DND-41 (cell line): ENCODE measurements around the gene RPL29.

ENCODE experiments used
- ATAC-seq: fragments of 200-7000 bp; cut with Tn5 transposase; 3 replicates; pipeline ENCODE4 v1.9.1; 2021; ENCODE audit warnings: low read depth; ENCODE audit not compliant: insufficient read depth
- DNase-seq: peaks from one replicate; pipeline ENCODE4 v3.0.0-alpha.2; 2020
- H2AFZ ChIP-seq: 2 replicates; pipeline ENCODE4 v1.6.0; 2012; ENCODE audit warnings: low read depth, low read length
- H3K27ac ChIP-seq: 2 replicates; pipeline ENCODE4 v1.5.1; 2012; ENCODE audit warnings: low read length, inconsistent platforms
- H3K27me3 ChIP-seq: fragments of 200-600 bp; sonication (generic); 2 replicates; pipeline ENCODE4 v1.6.0; 2012; ENCODE audit warnings: low read length, mild to moderate bottlenecking, inconsistent platforms; ENCODE audit not compliant: insufficient read depth, poor library complexity
- H3K36me3 ChIP-seq: 2 replicates; pipeline ENCODE4 v1.5.1; 2012; ENCODE audit warnings: low read length, inconsistent platforms; ENCODE audit not compliant: insufficient read depth
- H3K4me1 ChIP-seq: 2 replicates; pipeline ENCODE4 v1.5.1; 2012; ENCODE audit warnings: mild to moderate bottlenecking, low read length; ENCODE audit not compliant: insufficient read depth
- H3K4me2 ChIP-seq: 2 replicates; pipeline ENCODE4 v1.6.0; 2012; ENCODE audit warnings: mild to moderate bottlenecking, moderate library complexity, low read length, inconsistent platforms; ENCODE audit not compliant: insufficient read depth
- H3K4me3 ChIP-seq, 2 experiments: fragments of 200-600 bp in 1 of 2; shearing (Covaris generic) in 1 of 2; 2 replicates each; pipeline ENCODE4 v1.5.1; 2012 to 2016; ENCODE audit warnings: inconsistent platforms in 2 of 2, low read length in 2 of 2, mild to moderate bottlenecking in 2 of 2, low read depth in 1 of 2, moderate library complexity in 1 of 2
- H3K79me2 ChIP-seq: 2 replicates; pipeline ENCODE4 v1.6.0; 2012; ENCODE audit warnings: low read length, inconsistent platforms; ENCODE audit not compliant: insufficient read depth
- H3K9ac ChIP-seq: 2 replicates; pipeline ENCODE4 v1.6.0; 2012; ENCODE audit warnings: low read depth, mild to moderate bottlenecking, inconsistent platforms, low read length, moderate library complexity
- H3K9me3 ChIP-seq: 2 replicates; pipeline ENCODE4 v1.5.1; 2012; ENCODE audit warnings: low read length, moderate library complexity, mild to moderate bottlenecking, inconsistent platforms; ENCODE audit not compliant: insufficient read depth, severe bottlenecking
- H4K20me1 ChIP-seq: 2 replicates; pipeline ENCODE4 v1.6.0; 2012; ENCODE audit warnings: low read length; ENCODE audit not compliant: insufficient read depth
- CTCF ChIP-seq: IDR thresholded peaks from 2 replicates; pipeline ENCODE4 v1.5.1; 2012; ENCODE audit warnings: borderline replicate concordance, low read length, moderate library complexity, mild to moderate bottlenecking; ENCODE audit not compliant: poor library complexity, severe bottlenecking; ENCODE audit errors: extremely low read depth
- EZH2 ChIP-seq: IDR thresholded peaks from 3 replicates; pipeline ENCODE4 v1.6.1; 2012; ENCODE audit warnings: borderline replicate concordance, low read depth, mild to moderate bottlenecking, moderate library complexity, low read length, inconsistent platforms; ENCODE audit not compliant: severe bottlenecking

The RPL29 gene

DNA sequence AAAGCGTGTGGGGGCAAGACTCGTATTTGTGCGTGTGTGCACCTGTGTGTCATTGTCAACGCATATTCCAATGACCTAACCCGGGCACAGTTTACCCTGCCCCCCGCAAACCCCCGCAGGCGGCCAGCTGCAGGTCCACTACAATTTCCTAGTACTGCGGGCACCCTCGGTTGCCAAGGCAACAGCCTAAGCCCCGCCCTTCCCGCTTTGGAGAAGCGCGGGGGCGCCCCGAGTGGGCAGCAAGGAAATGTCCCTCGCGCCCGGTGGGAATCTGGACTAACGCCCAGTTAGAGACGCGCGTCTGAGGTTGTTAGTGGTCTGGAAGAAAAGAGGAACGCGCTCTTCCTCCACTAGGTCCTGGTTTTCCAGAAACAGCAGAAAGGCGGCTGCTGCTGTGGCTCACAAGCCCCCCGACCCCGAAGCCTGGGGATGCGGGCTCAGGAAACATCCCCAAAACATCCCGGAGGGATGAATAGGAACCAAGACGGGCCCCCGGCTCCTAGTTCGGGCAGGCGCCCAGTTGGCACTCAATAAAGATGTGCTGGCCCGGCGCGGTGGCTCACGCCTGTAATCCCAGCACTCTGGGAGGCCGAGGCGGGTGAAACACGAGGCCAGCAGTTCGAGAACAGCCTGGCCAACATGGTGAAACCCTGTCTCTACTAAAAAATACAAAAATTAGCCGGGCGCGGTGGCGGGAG is 19.7 kb downstream of the RPL29 start:
- Histone ChIP-seq H3K27me3 (no peaks in the 10 kb centered on the region), H4K20me1 (0 out of 2 replicates have a peak, but pooled peaks cover 2% of the 10 kb centered on the region), H3K9me3 (no peaks in the 10 kb centered on the region), H3K4me3 (peak overlapping the region in 1 of 2 experiments; percentile 89; a peak in 3 of 4 replicates), H3K4me2 (peak overlapping the region; percentile 91), H3K9ac (peak overlapping the region; percentile 88), H3K36me3 (peaks cover 15% of the 10 kb centered on the region), H3K79me2 (peaks cover 17% of the 10 kb centered on the region), H3K27ac (peak overlapping the region; percentile 87; the same call in 1 of the 2 replicates), H2AFZ (peak overlapping the region; percentile 96; the same call in 1 of the 2 replicates), H3K4me1 (peaks cover 34% of the 10 kb centered on the region)
- DNase-seq (no peak), ATAC-seq (no peak)
- TF ChIP-seq CTCF (no peak), EZH2 (no peak)

DNA sequence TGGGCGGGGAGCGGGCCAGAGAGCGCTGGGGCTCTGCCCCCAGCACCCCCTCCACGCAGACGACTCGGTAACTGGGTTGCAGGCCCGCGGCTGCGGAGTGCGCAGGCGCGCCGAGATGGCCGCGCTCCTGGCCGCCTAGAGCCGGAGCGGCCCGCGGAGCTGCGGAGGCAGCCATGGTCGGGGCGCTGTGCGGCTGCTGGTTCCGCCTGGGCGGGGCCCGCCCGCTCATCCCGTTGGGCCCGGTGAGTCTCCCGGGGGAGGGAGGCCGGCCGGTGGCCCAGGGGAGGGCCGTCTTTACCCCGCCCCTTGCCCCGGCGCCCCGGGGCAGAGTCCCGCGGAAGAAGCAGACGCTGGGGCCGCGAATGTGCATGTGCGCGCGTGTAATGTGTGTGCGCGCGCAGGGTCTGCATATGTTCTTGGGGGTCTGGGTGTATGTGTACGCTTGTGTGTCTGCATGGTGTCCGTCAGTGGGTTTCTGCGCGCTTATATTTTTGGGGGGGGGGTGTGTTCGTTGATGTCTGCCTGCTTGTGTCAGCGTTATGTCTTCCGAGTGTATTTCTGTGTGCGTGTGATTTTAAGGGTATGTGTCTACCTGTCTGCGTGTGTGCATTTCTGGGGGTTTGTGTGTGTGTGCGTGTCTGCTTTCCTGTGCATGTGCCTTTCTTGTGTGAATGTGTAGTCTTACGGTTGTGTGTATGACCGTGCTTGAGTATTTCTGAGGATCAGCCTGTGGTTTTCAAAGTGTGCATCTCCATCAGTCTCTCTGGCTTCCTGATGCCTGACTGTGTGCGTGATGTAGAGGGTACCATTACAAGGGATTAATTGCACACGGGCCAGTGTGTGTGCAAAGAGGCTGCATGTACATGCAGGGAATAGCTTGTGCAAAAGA is 20.5 kb downstream of the RPL29 start, which contains the start of gene ABHD14A:
Gene ABHD14A, plus strand, starts transcription at position 102 of the 889 bp plus-strand sequence. Its CDS starts 72 bp downstream, at position 174.
- peaks cover 11% of the 10 kb centered on the region for H3K79me2 ChIP-seq
- peak within 1 kb of the TSS; percentile 87 for H3K27ac ChIP-seq
- H3K9ac ChIP-seq: peak within 1 kb of the TSS; percentile 88
- ATAC-seq (peak; percentile 77), DNase-seq (peak; percentile 77)
- peak within 1 kb of the TSS; percentile 96 for H2AFZ ChIP-seq
- no peaks in the 10 kb centered on the region for H4K20me1 ChIP-seq
- TF ChIP-seq EZH2 (no peak), CTCF (no peak)
- H3K4me1 ChIP-seq: peaks cover 33% of the 10 kb centered on the region
- H3K36me3 ChIP-seq: peaks cover 8% of the 10 kb centered on the region
- H3K4me2 ChIP-seq: peak within 1 kb of the TSS; percentile 91
- H3K4me3 ChIP-seq: peak within 1 kb of the TSS; percentile 60 to 89; a peak in 3 of 4 replicates
- H3K27me3 ChIP-seq: no peaks in the 10 kb centered on the region
- no peaks in the 10 kb centered on the region for H3K9me3 ChIP-seq

DNA sequence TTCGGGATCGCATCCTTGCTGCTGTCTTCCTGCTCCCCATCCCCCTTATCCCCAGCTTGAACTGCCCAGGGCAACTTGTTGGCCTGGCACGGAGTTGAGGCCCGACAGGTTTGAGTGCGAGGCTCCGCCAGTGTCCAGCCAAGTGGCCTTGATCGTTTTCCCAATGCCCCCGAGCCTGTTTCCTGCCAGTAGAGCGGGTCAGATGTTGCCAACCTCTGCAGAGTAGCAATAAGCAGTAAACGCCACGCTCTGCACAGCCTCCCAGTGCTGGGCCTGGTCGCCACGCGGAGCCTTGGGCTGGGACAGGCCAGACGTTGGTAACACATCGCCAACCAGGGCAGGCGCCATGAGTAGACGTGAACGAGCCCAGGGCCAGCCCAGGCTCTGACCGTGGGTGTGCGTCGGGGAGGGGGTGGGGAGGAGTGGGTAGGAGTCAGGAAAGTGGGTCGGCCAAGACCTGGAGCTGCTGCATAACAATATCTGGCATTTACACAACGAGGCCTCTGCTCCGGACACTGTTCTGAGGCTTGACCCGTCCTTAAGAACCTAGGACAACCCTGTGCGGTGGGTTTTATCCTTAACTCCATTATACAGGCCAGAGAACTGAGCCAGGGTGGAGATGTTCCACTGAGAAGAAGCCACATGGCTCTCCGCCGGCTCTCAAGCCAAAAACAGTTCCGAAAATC is 21.3 kb downstream of the RPL29 start:
- peak; percentile 43 for DNase-seq
- no peaks in the 10 kb centered on the region for H3K27me3 ChIP-seq
- H3K4me3 ChIP-seq: peak overlapping the region; percentile 13 to 89; a peak in 3 of 4 replicates
- peak overlapping the region; percentile 87 for H3K27ac ChIP-seq
- peak overlapping the region; percentile 88 for H3K9ac ChIP-seq
- peak overlapping the region; percentile 96 for H2AFZ ChIP-seq
- peaks cover 11% of the 10 kb centered on the region for H3K79me2 ChIP-seq
- peak overlapping the region; percentile 91 for H3K4me2 ChIP-seq
- no peak for TF ChIP-seq CTCF
- no peak for TF ChIP-seq EZH2
- peak; percentile 41 for ATAC-seq
- peaks cover 33% of the 10 kb centered on the region for H3K4me1 ChIP-seq
- H3K9me3 ChIP-seq: no peaks in the 10 kb centered on the region
- H4K20me1 ChIP-seq: 0 out of 2 replicates have a peak, but pooled peaks cover 1% of the 10 kb centered on the region
- peaks cover 9% of the 10 kb centered on the region for H3K36me3 ChIP-seq
